ENCODE results near the gene TMEM168.

Gene TMEM168

DNA sequence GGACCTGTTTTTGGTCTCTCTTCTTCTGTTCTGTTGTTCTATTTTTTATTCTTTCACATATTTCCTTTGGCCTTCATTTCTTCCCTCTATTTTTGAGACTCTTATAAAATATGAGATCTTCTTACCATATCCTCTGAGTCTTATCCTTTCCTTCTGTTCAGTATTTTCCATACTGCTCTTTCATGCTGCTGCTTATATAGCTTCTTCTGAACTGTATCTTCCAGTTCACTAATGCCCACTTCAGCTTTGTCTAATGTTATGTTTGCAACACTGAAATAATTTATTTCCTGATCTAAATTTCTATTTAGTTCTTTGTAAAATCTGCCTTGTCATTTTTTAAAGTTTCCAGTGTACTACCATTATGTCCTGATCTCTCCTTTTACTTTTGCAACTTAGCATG lies 12.8 kb downstream of the TMEM168 start:
- no peak overlapping the region for H4K8ac ChIP-seq (ENCODE audit: low read depth, low read length)
- DNase-seq (ENCODE audit: low spot score), result no peak
- H3K23ac ChIP-seq (ENCODE audit: low read depth, low read length, poor library complexity), result no peak overlapping the region
- H4K91ac ChIP-seq (ENCODE audit: low read depth, low read length, poor library complexity), result no peak overlapping the region
- H2BK15ac ChIP-seq (ENCODE audit: low read length), result no peak overlapping the region
- H3K79me1 ChIP-seq (ENCODE audit: low read depth, low read length), result peaks cover 3% of the 10 kb centered on the region
- peaks cover 0 to 2% of the 10 kb centered on the region in 2 donors for H3K9me3 ChIP-seq (replicated peaks in 1 of 2; ENCODE audit: control insufficient read depth in 2 of 2, insufficient read depth in 1 of 2, low read depth in 1 of 2, low read length in 2 of 2)
- no peak overlapping the region for H3K4me3 ChIP-seq (ENCODE audit: low read length in 2 of 2)
- no peaks in the 10 kb centered on the region for H3K4me1 ChIP-seq (ENCODE audit: control insufficient read depth in 2 of 2, insufficient read depth in 1 of 2, low read depth in 1 of 2, low read length in 2 of 2)
- no peaks in the 10 kb centered on the region for H3K27me3 ChIP-seq (ENCODE audit: control insufficient read depth in 3 of 3, insufficient read depth in 3 of 3, low read depth in 1 of 3, low read length in 3 of 3)
- H2AFZ ChIP-seq (ENCODE audit: low read length), result no peak overlapping the region
- peaks cover 0 to 3% of the 10 kb centered on the region in 2 donors for H3K36me3 ChIP-seq (replicated peaks in 1 of 2; ENCODE audit: control insufficient read depth in 2 of 2, insufficient read depth in 2 of 2, low read length in 2 of 2)
- H2BK5ac ChIP-seq (ENCODE audit: low read length), result no peak overlapping the region
- no peak overlapping the region for H3K18ac ChIP-seq (ENCODE audit: low read length)
- H3K4ac ChIP-seq (ENCODE audit: low read length), result no peak overlapping the region
- no peak overlapping the region for H3K27ac ChIP-seq (replicated peaks; ENCODE audit: low read length)
- no peak overlapping the region for H3K9ac ChIP-seq (ENCODE audit: low read depth, low read length, poor library complexity)
- H2BK120ac ChIP-seq (ENCODE audit: low read depth, low read length), result no peak overlapping the region
- no peak overlapping the region for H3K14ac ChIP-seq (ENCODE audit: low read length)
- H3K4me2 ChIP-seq (ENCODE audit: insufficient read depth, low read length, poor library complexity, severe bottlenecking), result no peak overlapping the region
- H2BK12ac ChIP-seq (ENCODE audit: low read length), result no peak overlapping the region
- no peak overlapping the region for H2AK5ac ChIP-seq (ENCODE audit: low read depth, low read length)

- Histone ChIP-seq H3K4me3 (ENCODE audit: low read length in 2 of 2) (no peak overlapping the region), H3K79me1 (ENCODE audit: low read depth, low read length) (no peaks in the 10 kb centered on the region), H3K23ac (ENCODE audit: low read depth, low read length, poor library complexity) (no peak overlapping the region), H3K4ac (ENCODE audit: low read length) (no peak overlapping the region), H2BK12ac (ENCODE audit: low read length) (no peak overlapping the region), H2BK5ac (ENCODE audit: low read length) (no peak overlapping the region), H3K9ac (ENCODE audit: low read depth, low read length, poor library complexity) (no peak overlapping the region), H2BK120ac (ENCODE audit: low read depth, low read length) (no peak overlapping the region), H3K27ac (replicated peaks; ENCODE audit: low read length) (no peak overlapping the region), H2BK15ac (ENCODE audit: low read length) (no peak overlapping the region), H2AK5ac (ENCODE audit: low read depth, low read length) (no peak overlapping the region), H4K8ac (ENCODE audit: low read depth, low read length) (no peak overlapping the region), H3K4me1 (ENCODE audit: control insufficient read depth in 2 of 2, insufficient read depth in 1 of 2, low read depth in 1 of 2, low read length in 2 of 2) (no peaks in the 10 kb centered on the region), H3K36me3 (replicated peaks in 1 of 2; ENCODE audit: control insufficient read depth in 2 of 2, insufficient read depth in 2 of 2, low read length in 2 of 2) (no peaks in the 10 kb centered on the region), H3K18ac (ENCODE audit: low read length) (no peak overlapping the region), H3K14ac (ENCODE audit: low read length) (no peak overlapping the region), H2AFZ (ENCODE audit: low read length) (no peak overlapping the region), H3K27me3 (ENCODE audit: control insufficient read depth in 3 of 3, insufficient read depth in 3 of 3, low read depth in 1 of 3, low read length in 3 of 3) (no peaks in the 10 kb centered on the region), H3K9me3 (replicated peaks in 1 of 2; ENCODE audit: control insufficient read depth in 2 of 2, insufficient read depth in 1 of 2, low read depth in 1 of 2, low read length in 2 of 2) (no peaks in the 10 kb centered on the region), H4K91ac (ENCODE audit: low read depth, low read length, poor library complexity) (no peak overlapping the region), H3K4me2 (ENCODE audit: insufficient read depth, low read length, poor library complexity, severe bottlenecking) (no peak overlapping the region)
- WGBS, 2 donors (ENCODE audit: extremely low coverage in 2 of 2, insufficient read length in 2 of 2, insufficient replicate concordance in 1 of 2), result no CpG with 5 or more reads among the region's 1 CpG
- DNase-seq (ENCODE audit: low spot score), result no peak
Observed at GRCh38 chr7:112771166-112771565, 19.0 kb downstream of the TMEM168 start.

DNA sequence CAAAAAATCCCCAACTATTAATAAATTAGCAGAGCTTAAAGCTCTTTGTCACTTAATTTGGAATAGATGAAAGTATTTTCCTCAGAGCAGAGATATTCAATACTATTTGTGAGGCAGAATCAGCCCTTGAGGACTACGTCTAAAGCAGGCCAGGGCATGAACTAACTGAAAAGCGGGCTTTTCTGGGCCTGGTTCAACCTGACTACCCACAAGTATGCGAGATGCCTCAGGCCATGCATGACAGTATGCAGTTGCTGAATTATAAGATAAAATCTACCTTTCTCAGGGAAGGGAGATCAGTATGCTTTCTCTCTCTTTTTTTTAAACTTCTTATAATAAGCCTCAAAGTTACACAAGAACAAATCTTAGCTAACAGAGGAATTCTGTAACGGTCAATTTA lies 20.1 kb downstream of the TMEM168 start:
- Histone ChIP-seq H2BK5ac (ENCODE audit: low read length) (no peak overlapping the region), H3K4me3 (ENCODE audit: low read length in 2 of 2) (no peak overlapping the region), H3K4me1 (ENCODE audit: control insufficient read depth in 2 of 2, insufficient read depth in 1 of 2, low read depth in 1 of 2, low read length in 2 of 2) (no peaks in the 10 kb centered on the region), H4K91ac (ENCODE audit: low read depth, low read length, poor library complexity) (no peak overlapping the region), H2AFZ (ENCODE audit: low read length) (no peak overlapping the region), H2AK5ac (ENCODE audit: low read depth, low read length) (no peak overlapping the region), H2BK12ac (ENCODE audit: low read length) (no peak overlapping the region), H3K4ac (ENCODE audit: low read length) (no peak overlapping the region), H3K9ac (ENCODE audit: low read depth, low read length, poor library complexity) (no peak overlapping the region), H2BK120ac (ENCODE audit: low read depth, low read length) (no peak overlapping the region), H3K79me1 (ENCODE audit: low read depth, low read length) (no peaks in the 10 kb centered on the region), H3K23ac (ENCODE audit: low read depth, low read length, poor library complexity) (no peak overlapping the region), H3K36me3 (replicated peaks in 1 of 2; ENCODE audit: control insufficient read depth in 2 of 2, insufficient read depth in 2 of 2, low read length in 2 of 2) (no peaks in the 10 kb centered on the region), H3K27me3 (ENCODE audit: control insufficient read depth in 3 of 3, insufficient read depth in 3 of 3, low read depth in 1 of 3, low read length in 3 of 3) (no peaks in the 10 kb centered on the region), H2BK15ac (ENCODE audit: low read length) (no peak overlapping the region), H3K4me2 (ENCODE audit: insufficient read depth, low read length, poor library complexity, severe bottlenecking) (no peak overlapping the region), H3K27ac (replicated peaks; ENCODE audit: low read length) (no peak overlapping the region), H4K8ac (ENCODE audit: low read depth, low read length) (no peak overlapping the region), H3K9me3 (replicated peaks in 1 of 2; ENCODE audit: control insufficient read depth in 2 of 2, insufficient read depth in 1 of 2, low read depth in 1 of 2, low read length in 2 of 2) (no peaks in the 10 kb centered on the region), H3K18ac (ENCODE audit: low read length) (no peak overlapping the region), H3K14ac (ENCODE audit: low read length) (no peak overlapping the region)
- no peak for DNase-seq (ENCODE audit: low spot score)
- WGBS, 2 donors (ENCODE audit: extremely low coverage in 2 of 2, insufficient read length in 2 of 2, insufficient replicate concordance in 1 of 2), result no CpG with 5 or more reads among the region's 4 CpGs

DNA sequence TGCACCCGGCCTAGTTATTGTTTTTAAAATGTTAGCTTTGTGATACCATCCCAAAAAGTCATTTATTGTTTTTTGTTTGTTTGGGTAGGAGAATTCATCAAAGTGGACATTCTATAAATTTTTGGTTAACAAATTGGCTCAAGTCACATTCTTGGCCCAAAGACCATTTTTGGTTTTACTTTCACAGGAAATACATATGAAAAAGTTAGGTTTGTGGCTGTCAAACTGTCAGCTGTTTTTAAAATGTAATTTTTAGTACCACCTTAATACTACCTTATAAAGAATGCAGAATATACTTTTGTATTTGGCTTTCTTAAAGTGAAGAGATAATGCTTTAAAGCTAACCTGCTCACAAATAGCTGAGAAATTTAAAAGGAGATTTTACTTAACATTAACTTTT lies 25.1 kb downstream of the TMEM168 start:
- H3K27me3 ChIP-seq (ENCODE audit: control insufficient read depth in 3 of 3, insufficient read depth in 3 of 3, low read depth in 1 of 3, low read length in 3 of 3), result no peaks in the 10 kb centered on the region
- H2AK5ac ChIP-seq (ENCODE audit: low read depth, low read length), result no peak overlapping the region
- no peak overlapping the region for H2BK5ac ChIP-seq (ENCODE audit: low read length)
- no peak overlapping the region for H2AFZ ChIP-seq (ENCODE audit: low read length)
- H3K27ac ChIP-seq (replicated peaks; ENCODE audit: low read length), result no peak overlapping the region
- no peak overlapping the region for H3K4me2 ChIP-seq (ENCODE audit: insufficient read depth, low read length, poor library complexity, severe bottlenecking)
- no peak overlapping the region for H4K91ac ChIP-seq (ENCODE audit: low read depth, low read length, poor library complexity)
- no peak for DNase-seq (ENCODE audit: low spot score)
- no peak overlapping the region for H2BK12ac ChIP-seq (ENCODE audit: low read length)
- WGBS, 2 donors (ENCODE audit: extremely low coverage in 2 of 2, insufficient read length in 2 of 2, insufficient replicate concordance in 1 of 2), result no CpG with 5 or more reads among the region's 1 CpG
- H2BK15ac ChIP-seq (ENCODE audit: low read length), result no peak overlapping the region
- no peak overlapping the region for H3K14ac ChIP-seq (ENCODE audit: low read length)
- no peak overlapping the region for H3K4ac ChIP-seq (ENCODE audit: low read length)
- H3K36me3 ChIP-seq (replicated peaks in 1 of 2; ENCODE audit: control insufficient read depth in 2 of 2, insufficient read depth in 2 of 2, low read length in 2 of 2), result no peaks in the 10 kb centered on the region
- no peak overlapping the region for H2BK120ac ChIP-seq (ENCODE audit: low read depth, low read length)
- H4K8ac ChIP-seq (ENCODE audit: low read depth, low read length), result no peak overlapping the region
- H3K79me1 ChIP-seq (ENCODE audit: low read depth, low read length), result no peaks in the 10 kb centered on the region
- H3K9ac ChIP-seq (ENCODE audit: low read depth, low read length, poor library complexity), result no peak overlapping the region
- H3K9me3 ChIP-seq (replicated peaks in 1 of 2; ENCODE audit: control insufficient read depth in 2 of 2, insufficient read depth in 1 of 2, low read depth in 1 of 2, low read length in 2 of 2), result no peaks in the 10 kb centered on the region
- no peaks in the 10 kb centered on the region for H3K4me1 ChIP-seq (ENCODE audit: control insufficient read depth in 2 of 2, insufficient read depth in 1 of 2, low read depth in 1 of 2, low read length in 2 of 2)
- H3K18ac ChIP-seq (ENCODE audit: low read length), result no peak overlapping the region
- no peak overlapping the region for H3K23ac ChIP-seq (ENCODE audit: low read depth, low read length, poor library complexity)
- no peak overlapping the region for H3K4me3 ChIP-seq (ENCODE audit: low read length in 2 of 2)
